ENCODE data around the gene APLP2.
A peak's percentile ranks its signal among the peaks of the same experiment; 100 is the strongest.

The APLP2 gene

GRCh38 chr11:130052567-130052966, 17.1 kb upstream of the APLP2 start:
- Histone ChIP-seq H3K27ac (ENCODE audit: low read depth in 2 of 2, low read length in 2 of 2) (no peak overlapping the region), H3K27me3 (ENCODE audit: control insufficient read depth in 2 of 2, insufficient read depth in 2 of 2, low read length in 2 of 2) (no peaks in the 10 kb centered on the region), H3K36me3 (ENCODE audit: control insufficient read depth in 2 of 2, insufficient read depth in 2 of 2, low read length in 2 of 2) (no peaks in the 10 kb centered on the region), H3K4me3 (ENCODE audit: low read length in 2 of 2) (no peak overlapping the region), H3K9ac (ENCODE audit: low read depth in 1 of 2, low read length in 2 of 2) (no peak overlapping the region), H3K9me3 (ENCODE audit: control insufficient read depth in 2 of 2, low read length in 2 of 2) (no peaks in the 10 kb centered on the region), H3K4me1 (ENCODE audit: control insufficient read depth in 2 of 2, insufficient read depth in 2 of 2, low read length in 2 of 2) (peaks cover 0 to 7% of the 10 kb centered on the region in 2 donors)

- no peak overlapping the region for H3K4me3 ChIP-seq (ENCODE audit: low read length in 2 of 2)
- no peak overlapping the region for H3K9ac ChIP-seq (ENCODE audit: low read depth in 1 of 2, low read length in 2 of 2)
- H3K27me3 ChIP-seq (ENCODE audit: control insufficient read depth in 2 of 2, insufficient read depth in 2 of 2, low read length in 2 of 2), result no peaks in the 10 kb centered on the region
- no peaks in the 10 kb centered on the region for H3K36me3 ChIP-seq (ENCODE audit: control insufficient read depth in 2 of 2, insufficient read depth in 2 of 2, low read length in 2 of 2)
- no peaks in the 10 kb centered on the region for H3K9me3 ChIP-seq (ENCODE audit: control insufficient read depth in 2 of 2, low read length in 2 of 2)
- H3K27ac ChIP-seq (ENCODE audit: low read depth in 2 of 2, low read length in 2 of 2), result no peak overlapping the region
- H3K4me1 ChIP-seq (ENCODE audit: control insufficient read depth in 2 of 2, insufficient read depth in 2 of 2, low read length in 2 of 2), result peaks cover 0 to 4% of the 10 kb centered on the region in 2 donors
These were observed 14.7 kb upstream of the APLP2 start for GRCh38 chr11:130054966-130055365.

GRCh38 chr11:130055617-130056016, 14.1 kb upstream of the APLP2 start:
- H3K27ac ChIP-seq (ENCODE audit: low read depth in 2 of 2, low read length in 2 of 2), result no peak overlapping the region
- no peak overlapping the region for H3K9ac ChIP-seq (ENCODE audit: low read depth in 1 of 2, low read length in 2 of 2)
- no peaks in the 10 kb centered on the region for H3K27me3 ChIP-seq (ENCODE audit: control insufficient read depth in 2 of 2, insufficient read depth in 2 of 2, low read length in 2 of 2)
- peaks cover 0 to 1% of the 10 kb centered on the region in 2 donors for H3K4me1 ChIP-seq (ENCODE audit: control insufficient read depth in 2 of 2, insufficient read depth in 2 of 2, low read length in 2 of 2)
- H3K36me3 ChIP-seq (ENCODE audit: control insufficient read depth in 2 of 2, insufficient read depth in 2 of 2, low read length in 2 of 2), result no peaks in the 10 kb centered on the region
- H3K9me3 ChIP-seq (ENCODE audit: control insufficient read depth in 2 of 2, low read length in 2 of 2), result no peaks in the 10 kb centered on the region
- no peak overlapping the region for H3K4me3 ChIP-seq (ENCODE audit: low read length in 2 of 2)

GRCh38 chr11:130061017-130061416, 8.7 kb upstream of the APLP2 start:
- Histone ChIP-seq H3K9ac (ENCODE audit: low read depth in 1 of 2, low read length in 2 of 2) (no peak overlapping the region), H3K27ac (ENCODE audit: low read depth in 2 of 2, low read length in 2 of 2) (no peak overlapping the region), H3K4me3 (ENCODE audit: low read length in 2 of 2) (no peak overlapping the region), H3K27me3 (ENCODE audit: control insufficient read depth in 2 of 2, insufficient read depth in 2 of 2, low read length in 2 of 2) (no peaks in the 10 kb centered on the region), H3K4me1 (ENCODE audit: control insufficient read depth in 2 of 2, insufficient read depth in 2 of 2, low read length in 2 of 2) (no peaks in the 10 kb centered on the region), H3K9me3 (ENCODE audit: control insufficient read depth in 2 of 2, low read length in 2 of 2) (no peaks in the 10 kb centered on the region), H3K36me3 (ENCODE audit: control insufficient read depth in 2 of 2, insufficient read depth in 2 of 2, low read length in 2 of 2) (no peaks in the 10 kb centered on the region)

GRCh38 chr11:130062026-130062425, 7.7 kb upstream of the APLP2 start:
- no peaks in the 10 kb centered on the region for H3K27me3 ChIP-seq (ENCODE audit: control insufficient read depth in 2 of 2, insufficient read depth in 2 of 2, low read length in 2 of 2)
- no peaks in the 10 kb centered on the region for H3K9me3 ChIP-seq (ENCODE audit: control insufficient read depth in 2 of 2, low read length in 2 of 2)
- H3K36me3 ChIP-seq (ENCODE audit: control insufficient read depth in 2 of 2, insufficient read depth in 2 of 2, low read length in 2 of 2), result no peaks in the 10 kb centered on the region
- H3K27ac ChIP-seq (ENCODE audit: low read depth in 2 of 2, low read length in 2 of 2), result no peak overlapping the region
- no peak overlapping the region for H3K4me3 ChIP-seq (ENCODE audit: low read length in 2 of 2)
- H3K9ac ChIP-seq (ENCODE audit: low read depth in 1 of 2, low read length in 2 of 2), result no peak overlapping the region
- H3K4me1 ChIP-seq (ENCODE audit: control insufficient read depth in 2 of 2, insufficient read depth in 2 of 2, low read length in 2 of 2), result peaks cover 1 to 3% of the 10 kb centered on the region in 2 donors

GRCh38 chr11:130063451-130063850, 6.2 kb upstream of the APLP2 start:
- Histone ChIP-seq H3K27ac (ENCODE audit: low read depth in 2 of 2, low read length in 2 of 2) (no peak overlapping the region), H3K9ac (ENCODE audit: low read depth in 1 of 2, low read length in 2 of 2) (no peak overlapping the region), H3K36me3 (ENCODE audit: control insufficient read depth in 2 of 2, insufficient read depth in 2 of 2, low read length in 2 of 2) (no peaks in the 10 kb centered on the region), H3K4me3 (ENCODE audit: low read length in 2 of 2) (no peak overlapping the region), H3K4me1 (ENCODE audit: control insufficient read depth in 2 of 2, insufficient read depth in 2 of 2, low read length in 2 of 2) (peaks cover 7 to 14% of the 10 kb centered on the region in 2 donors), H3K27me3 (ENCODE audit: control insufficient read depth in 2 of 2, insufficient read depth in 2 of 2, low read length in 2 of 2) (no peaks in the 10 kb centered on the region), H3K9me3 (ENCODE audit: control insufficient read depth in 2 of 2, low read length in 2 of 2) (no peaks in the 10 kb centered on the region)

GRCh38 chr11:130064596-130064995, 5.1 kb upstream of the APLP2 start:
- no peak overlapping the region for H3K4me3 ChIP-seq (ENCODE audit: low read length in 2 of 2)
- no peak overlapping the region for H3K27ac ChIP-seq (ENCODE audit: low read depth in 2 of 2, low read length in 2 of 2)
- peaks cover 11 to 21% of the 10 kb centered on the region in 2 donors for H3K4me1 ChIP-seq (ENCODE audit: control insufficient read depth in 2 of 2, insufficient read depth in 2 of 2, low read length in 2 of 2)
- no peaks in the 10 kb centered on the region for H3K36me3 ChIP-seq (ENCODE audit: control insufficient read depth in 2 of 2, insufficient read depth in 2 of 2, low read length in 2 of 2)
- H3K9ac ChIP-seq (ENCODE audit: low read depth in 1 of 2, low read length in 2 of 2), result no peak overlapping the region
- H3K9me3 ChIP-seq (ENCODE audit: control insufficient read depth in 2 of 2, low read length in 2 of 2), result no peaks in the 10 kb centered on the region
- no peaks in the 10 kb centered on the region for H3K27me3 ChIP-seq (ENCODE audit: control insufficient read depth in 2 of 2, insufficient read depth in 2 of 2, low read length in 2 of 2)

GRCh38 chr11:130066338-130066737, 3.4 kb upstream of the APLP2 start:
- Histone ChIP-seq H3K9ac (ENCODE audit: low read depth in 1 of 2, low read length in 2 of 2) (no peak overlapping the region), H3K4me3 (ENCODE audit: low read length in 2 of 2) (peak overlapping the region in 1 of 2 donors; percentile 14), H3K36me3 (ENCODE audit: control insufficient read depth in 2 of 2, insufficient read depth in 2 of 2, low read length in 2 of 2) (no peaks in the 10 kb centered on the region), H3K9me3 (ENCODE audit: control insufficient read depth in 2 of 2, low read length in 2 of 2) (no peaks in the 10 kb centered on the region), H3K27me3 (ENCODE audit: control insufficient read depth in 2 of 2, insufficient read depth in 2 of 2, low read length in 2 of 2) (no peaks in the 10 kb centered on the region), H3K27ac (ENCODE audit: low read depth in 2 of 2, low read length in 2 of 2) (no peak overlapping the region), H3K4me1 (ENCODE audit: control insufficient read depth in 2 of 2, insufficient read depth in 2 of 2, low read length in 2 of 2) (peaks cover 15 to 25% of the 10 kb centered on the region in 2 donors)

GRCh38 chr11:130068546-130068985, 1.1 kb upstream of the APLP2 start:
- no peaks in the 10 kb centered on the region for H3K36me3 ChIP-seq (ENCODE audit: control insufficient read depth in 2 of 2, insufficient read depth in 2 of 2, low read length in 2 of 2)
- peak overlapping the region; percentile 96 to 97 for H3K27ac ChIP-seq (ENCODE audit: low read depth in 2 of 2, low read length in 2 of 2)
- no peaks in the 10 kb centered on the region for H3K27me3 ChIP-seq (ENCODE audit: control insufficient read depth in 2 of 2, insufficient read depth in 2 of 2, low read length in 2 of 2)
- peak overlapping the region; percentile 82 to 85 for H3K4me3 ChIP-seq (ENCODE audit: low read length in 2 of 2)
- peaks cover 17 to 29% of the 10 kb centered on the region in 2 donors for H3K4me1 ChIP-seq (ENCODE audit: control insufficient read depth in 2 of 2, insufficient read depth in 2 of 2, low read length in 2 of 2)
- H3K9ac ChIP-seq (ENCODE audit: low read depth in 1 of 2, low read length in 2 of 2), result peak overlapping the region; percentile 80 to 88
- no peaks in the 10 kb centered on the region for H3K9me3 ChIP-seq (ENCODE audit: control insufficient read depth in 2 of 2, low read length in 2 of 2)

GRCh38 chr11:130068986-130069658, 572 bp upstream of the APLP2 start:
- peak overlapping the region; percentile 80 to 88 for H3K9ac ChIP-seq (ENCODE audit: low read depth in 1 of 2, low read length in 2 of 2)
- peak overlapping the region; percentile 96 to 97 for H3K27ac ChIP-seq (ENCODE audit: low read depth in 2 of 2, low read length in 2 of 2)
- H3K36me3 ChIP-seq (ENCODE audit: control insufficient read depth in 2 of 2, insufficient read depth in 2 of 2, low read length in 2 of 2), result no peaks in the 10 kb centered on the region
- peaks cover 17 to 29% of the 10 kb centered on the region in 2 donors for H3K4me1 ChIP-seq (ENCODE audit: control insufficient read depth in 2 of 2, insufficient read depth in 2 of 2, low read length in 2 of 2)
- no peaks in the 10 kb centered on the region for H3K27me3 ChIP-seq (ENCODE audit: control insufficient read depth in 2 of 2, insufficient read depth in 2 of 2, low read length in 2 of 2)
- peak overlapping the region; percentile 82 to 85 for H3K4me3 ChIP-seq (ENCODE audit: low read length in 2 of 2)
- no peaks in the 10 kb centered on the region for H3K9me3 ChIP-seq (ENCODE audit: control insufficient read depth in 2 of 2, low read length in 2 of 2)

Measured in mucosa of rectum (tissue), 2 donors.